K562 (cell line): ENCODE results near the gene CXCL1. TPM values are rescaled to one million over a fixed set of nuclear protein-coding genes. Genes with fewer than 3 reads are reported as not detected.

Source experiments
- KDM1A ChIP-seq, 2 experiments: fragments of 450-650 bp; IDR thresholded peaks; 2 replicates each; pipeline ENCODE4 v1.6.1; 2016; ENCODE audit warnings: mild to moderate bottlenecking in 2 of 2
- NFIX ChIP-seq: fragments of 250-450 bp; sonication (Bioruptor Pico); IDR thresholded peaks from 2 replicates; pipeline ENCODE4 v1.4.0; 2020; ENCODE audit warnings: low read depth, mild to moderate bottlenecking, moderate library complexity
- RBBP5 ChIP-seq: fragments of 200-600 bp; sonication (generic); IDR thresholded peaks from 2 replicates; pipeline ENCODE4 v1.6.1; 2012; ENCODE audit warnings: borderline replicate concordance, mild to moderate bottlenecking, low read length, control low read depth, inconsistent platforms; ENCODE audit not compliant: insufficient read depth, poor library complexity, severe bottlenecking
- RUNX1 ChIP-seq: sonication (generic); IDR thresholded peaks from 2 replicates; pipeline ENCODE4 v1.6.1; 2016; ENCODE audit warnings: antibody characterized with exemption, low read depth
- ZBTB40 ChIP-seq, 2 experiments: fragments of 450-650 bp in 1 of 2; sonication (generic) in 1 of 2; formaldehyde crosslinking in 1 of 2; IDR thresholded peaks; 2 replicates each; pipeline versions ENCODE4 v1.7.1 to v1.9.0; 2016 to 2022; ENCODE audit warnings: inconsistent platforms in 1 of 2, mild to moderate bottlenecking in 1 of 2, missing genetic modification reagents in 1 of 2
- polyA plus RNA-seq, 8 experiments: library from polyadenylated mRNA; depleted of rRNA in 4 of 8; stranded (reverse) in 5 of 8; unstranded in 3 of 8; fragments of >200 nt; fragmentation: Nextera tagmentation in 2 of 8; fragmentation: Illumina TruSeq in 1 of 8; extraction: Ambion mirVana in 2 of 8; extraction: Trizol in 1 of 8; gene quantifications; 2 replicates each; pipeline versions ENCODE4 v1.2.1 to v1.2.3, GENCODE V29; 2011 to 2014; ENCODE audit warnings: inconsistent platforms in 1 of 8, missing spikeins in 1 of 8
- total RNA-seq, 7 experiments: library from RNA; depleted of rRNA in 6 of 7; stranded (reverse); fragments of >200 nt in 6 of 7; fragmentation: Illumina TruSeq in 2 of 7; extraction: Trizol in 2 of 7; gene quantifications; 2 replicates each; pipeline versions ENCODE4 v1.2.1 to v1.2.3, GENCODE V29; 2011 to 2021; ENCODE audit warnings: low replicate concordance in 1 of 7
- TF ChIP-seq, protein P1 (sequence below): sonication (generic); formaldehyde crosslinking; IDR thresholded peaks from 2 replicates; pipeline ENCODE4 v1.8.0; 2022; ENCODE audit warnings: mild to moderate bottlenecking, missing genetic modification reagents
- TF ChIP-seq, protein P2 (sequence below): sonication (generic); formaldehyde crosslinking; IDR thresholded peaks from 2 replicates; pipeline ENCODE4 v1.8.0; 2022; ENCODE audit warnings: missing genetic modification reagents, mild to moderate bottlenecking, borderline replicate concordance

Gene CXCL1
- total and polyA plus RNA-seq, 9 of the 15 experiments (the other 6 are each of a cell fraction or from before 2014, with no cell fraction given), result 0.07 to 2.2 (median 0.32) TPM; not detected in 3

DNA sequence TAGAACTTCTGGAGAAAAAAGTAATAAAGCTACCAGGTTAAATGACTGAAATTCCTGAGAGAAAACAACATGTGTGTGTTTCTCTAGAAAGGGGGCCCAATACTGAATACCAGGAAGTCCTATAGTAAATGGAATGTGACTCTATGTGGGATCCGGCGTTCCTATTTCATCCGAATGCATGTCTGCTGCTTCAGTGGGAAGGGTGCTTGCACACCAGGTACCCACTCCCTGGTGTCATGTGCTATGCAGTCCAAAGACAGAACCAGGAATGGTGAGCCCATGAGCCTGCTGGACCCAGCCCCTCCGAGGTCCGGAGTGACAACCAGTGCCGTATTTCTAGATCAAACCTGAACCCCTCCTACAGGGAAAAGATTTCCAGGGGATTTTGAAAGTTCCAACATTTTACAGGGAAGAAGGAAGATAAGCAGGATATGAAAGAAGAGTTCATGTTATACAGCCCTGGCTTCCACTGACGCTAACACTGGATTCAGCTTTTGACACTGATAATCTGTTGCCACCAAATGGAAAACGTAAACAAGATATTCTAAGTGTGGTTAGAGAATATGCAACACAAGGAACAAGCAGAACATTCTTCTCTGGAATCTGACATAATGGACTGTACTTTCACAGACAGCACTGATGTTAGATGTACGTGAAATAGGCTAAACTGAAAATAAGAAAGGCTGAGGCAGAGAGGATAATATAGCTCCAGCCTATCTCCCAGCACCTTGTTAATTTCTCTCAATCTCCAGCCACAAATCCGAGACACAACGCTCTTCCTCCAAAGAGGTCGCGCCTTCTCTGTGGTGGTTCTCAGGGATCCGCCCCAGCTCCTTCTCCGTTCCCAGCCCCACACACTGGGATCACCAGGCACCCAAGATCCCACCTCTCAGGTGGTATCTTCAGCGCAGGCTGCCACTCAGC, 725 bp upstream of the CXCL1 start (continued):
- TF ChIP-seq ZBTB40 (IDR thresholded peaks at IDR 0.05), result peak; percentile 28; the same call in 1 of the 2 replicates
- TF ChIP-seq ZBTB40 (CRISPR knock-in tag; IDR thresholded peaks at IDR 0.05), result no peak
- TF ChIP-seq RBBP5, result peak; percentile 8
- no peak for TF ChIP-seq NFIX (CRISPR knock-in tag)
- TF ChIP-seq KDM1A (IDR thresholded peaks at IDR 0.05), result no peak
- TF ChIP-seq, protein P1, sequence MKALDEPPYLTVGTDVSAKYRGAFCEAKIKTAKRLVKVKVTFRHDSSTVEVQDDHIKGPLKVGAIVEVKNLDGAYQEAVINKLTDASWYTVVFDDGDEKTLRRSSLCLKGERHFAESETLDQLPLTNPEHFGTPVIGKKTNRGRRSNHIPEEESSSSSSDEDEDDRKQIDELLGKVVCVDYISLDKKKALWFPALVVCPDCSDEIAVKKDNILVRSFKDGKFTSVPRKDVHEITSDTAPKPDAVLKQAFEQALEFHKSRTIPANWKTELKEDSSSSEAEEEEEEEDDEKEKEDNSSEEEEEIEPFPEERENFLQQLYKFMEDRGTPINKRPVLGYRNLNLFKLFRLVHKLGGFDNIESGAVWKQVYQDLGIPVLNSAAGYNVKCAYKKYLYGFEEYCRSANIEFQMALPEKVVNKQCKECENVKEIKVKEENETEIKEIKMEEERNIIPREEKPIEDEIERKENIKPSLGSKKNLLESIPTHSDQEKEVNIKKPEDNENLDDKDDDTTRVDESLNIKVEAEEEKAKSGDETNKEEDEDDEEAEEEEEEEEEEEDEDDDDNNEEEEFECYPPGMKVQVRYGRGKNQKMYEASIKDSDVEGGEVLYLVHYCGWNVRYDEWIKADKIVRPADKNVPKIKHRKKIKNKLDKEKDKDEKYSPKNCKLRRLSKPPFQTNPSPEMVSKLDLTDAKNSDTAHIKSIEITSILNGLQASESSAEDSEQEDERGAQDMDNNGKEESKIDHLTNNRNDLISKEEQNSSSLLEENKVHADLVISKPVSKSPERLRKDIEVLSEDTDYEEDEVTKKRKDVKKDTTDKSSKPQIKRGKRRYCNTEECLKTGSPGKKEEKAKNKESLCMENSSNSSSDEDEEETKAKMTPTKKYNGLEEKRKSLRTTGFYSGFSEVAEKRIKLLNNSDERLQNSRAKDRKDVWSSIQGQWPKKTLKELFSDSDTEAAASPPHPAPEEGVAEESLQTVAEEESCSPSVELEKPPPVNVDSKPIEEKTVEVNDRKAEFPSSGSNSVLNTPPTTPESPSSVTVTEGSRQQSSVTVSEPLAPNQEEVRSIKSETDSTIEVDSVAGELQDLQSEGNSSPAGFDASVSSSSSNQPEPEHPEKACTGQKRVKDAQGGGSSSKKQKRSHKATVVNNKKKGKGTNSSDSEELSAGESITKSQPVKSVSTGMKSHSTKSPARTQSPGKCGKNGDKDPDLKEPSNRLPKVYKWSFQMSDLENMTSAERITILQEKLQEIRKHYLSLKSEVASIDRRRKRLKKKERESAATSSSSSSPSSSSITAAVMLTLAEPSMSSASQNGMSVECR (CRISPR knock-in tag), result 0 out of 2 replicates have a peak, but pooled peaks have one; percentile 8
- TF ChIP-seq, protein P2, sequence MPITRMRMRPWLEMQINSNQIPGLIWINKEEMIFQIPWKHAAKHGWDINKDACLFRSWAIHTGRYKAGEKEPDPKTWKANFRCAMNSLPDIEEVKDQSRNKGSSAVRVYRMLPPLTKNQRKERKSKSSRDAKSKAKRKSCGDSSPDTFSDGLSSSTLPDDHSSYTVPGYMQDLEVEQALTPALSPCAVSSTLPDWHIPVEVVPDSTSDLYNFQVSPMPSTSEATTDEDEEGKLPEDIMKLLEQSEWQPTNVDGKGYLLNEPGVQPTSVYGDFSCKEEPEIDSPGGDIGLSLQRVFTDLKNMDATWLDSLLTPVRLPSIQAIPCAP, result no peak
- no peak for TF ChIP-seq RUNX1
